GM23338 (cell line): ENCODE results near the gene CCDC150. TPM values are rescaled to one million over a fixed set of nuclear protein-coding genes. Genes with fewer than 3 reads are reported as not detected.

ENCODE experiments used
- ATAC-seq: fragments of 200-7000 bp; cut with Tn5 transposase; 3 replicates; pipeline ENCODE4 v1.9.1; 2020
- DNase-seq: peaks from one replicate; pipeline ENCODE4 v3.0.0-alpha.2; 2015; ENCODE audit warnings: low spot score
- H2AFZ ChIP-seq: fragments of 200-600 bp; sonication (generic); 2 replicates; pipeline ENCODE4 v1.8.0; 2016; ENCODE audit warnings: antibody characterized with exemption, mild to moderate bottlenecking, moderate library complexity
- H3F3A ChIP-seq: fragments of 200-600 bp; sonication (generic); replicated peaks from 2 replicates; pipeline ENCODE4 v1.8.0; 2017; ENCODE audit warnings: antibody characterized with exemption, mixed run types, low read depth
- H3K27ac ChIP-seq: fragments of 200-600 bp; sonication (generic); 2 replicates; pipeline ENCODE4 v1.6.1; 2016; ENCODE audit warnings: low read depth
- H3K27me3 ChIP-seq: fragments of 200-600 bp; sonication (generic); 2 replicates; pipeline ENCODE4 v1.8.0; 2016; ENCODE audit warnings: mild to moderate bottlenecking, mixed run types, moderate library complexity; ENCODE audit not compliant: insufficient read depth
- H3K36me3 ChIP-seq: fragments of 200-600 bp; sonication (generic); 2 replicates; pipeline ENCODE4 v1.8.0; 2016; ENCODE audit warnings: mild to moderate bottlenecking; ENCODE audit not compliant: insufficient read depth
- H3K4me1 ChIP-seq: fragments of 200-600 bp; sonication (generic); 2 replicates; pipeline ENCODE4 v1.8.0; 2016; ENCODE audit warnings: mild to moderate bottlenecking, moderate library complexity; ENCODE audit not compliant: insufficient read depth
- H3K4me2 ChIP-seq: fragments of 200-600 bp; sonication (generic); 2 replicates; pipeline ENCODE4 v1.7.1; 2017; ENCODE audit warnings: mixed run types
- H3K4me3 ChIP-seq: fragments of 200-600 bp; sonication (generic); 2 replicates; pipeline ENCODE4 v1.6.1; 2016; ENCODE audit warnings: mixed run types
- H3K79me2 ChIP-seq: fragments of 200-600 bp; sonication (generic); replicated peaks from 2 replicates; pipeline ENCODE4 v1.8.0; 2017; ENCODE audit warnings: mild to moderate bottlenecking; ENCODE audit not compliant: insufficient read depth
- H3K9me2 ChIP-seq: fragments of 200-600 bp; sonication (generic); 2 replicates; pipeline ENCODE4 v1.8.0; 2017; ENCODE audit not compliant: insufficient read depth
- H4K20me1 ChIP-seq: fragments of 200-600 bp; sonication (generic); replicated peaks from 2 replicates; pipeline ENCODE4 v1.8.0; 2017; ENCODE audit warnings: mild to moderate bottlenecking; ENCODE audit not compliant: insufficient read depth
- H3K27ac Mint-ChIP-seq: 2 replicates; pipeline ENCODE4 v1.8.0; 2020; ENCODE audit warnings: inconsistent platforms, mild to moderate bottlenecking, moderate library complexity, mixed read lengths
- H3K27me3 Mint-ChIP-seq: 3 replicates; pipeline ENCODE4 v1.8.0; 2022; ENCODE audit warnings: low read depth, mild to moderate bottlenecking, moderate library complexity, mixed read lengths, inconsistent platforms; ENCODE audit not compliant: insufficient read depth, poor library complexity
- H3K36me3 Mint-ChIP-seq: 3 replicates; pipeline ENCODE4 v1.8.0; 2021; ENCODE audit warnings: low read depth, mild to moderate bottlenecking, inconsistent platforms, moderate library complexity, mixed read lengths
- H3K4me1 Mint-ChIP-seq: 3 replicates; pipeline ENCODE4 v1.8.0; 2020; ENCODE audit warnings: mild to moderate bottlenecking, inconsistent platforms, mixed read lengths
- H3K4me3 Mint-ChIP-seq: 3 replicates; pipeline ENCODE4 v1.8.0; 2021; ENCODE audit warnings: moderate library complexity, mild to moderate bottlenecking, inconsistent platforms, mixed read lengths
- H3K9me3 Mint-ChIP-seq: 3 replicates; pipeline ENCODE4 v1.8.0; 2020; ENCODE audit warnings: moderate library complexity, mild to moderate bottlenecking, inconsistent platforms, mixed read lengths
- EZH2 ChIP-seq: fragments of 200-600 bp; sonication (generic); IDR thresholded peaks from one replicate; pipeline ENCODE4 v1.8.0; 2017; ENCODE audit warnings: antibody characterized with exemption, mild to moderate bottlenecking, low read depth; ENCODE audit not compliant: unreplicated experiment
- EZH2phosphoT487 ChIP-seq: fragments of 200-600 bp; sonication (generic); IDR thresholded peaks from one replicate; pipeline ENCODE4 v1.8.1; 2018; ENCODE audit warnings: antibody characterized with exemption; ENCODE audit not compliant: unreplicated experiment
- JUNB ChIP-seq: IDR thresholded peaks from one replicate; pipeline ENCODE4 v1.6.1; 2016; ENCODE audit warnings: antibody characterized with exemption; ENCODE audit not compliant: unreplicated experiment
- NANOG ChIP-seq: IDR thresholded peaks from 2 replicates; pipeline ENCODE4 v1.6.1; 2016; ENCODE audit warnings: antibody characterized with exemption, borderline replicate concordance
- POLR2AphosphoS5 ChIP-seq: IDR thresholded peaks from 2 replicates; pipeline ENCODE4 v1.6.1; 2016; ENCODE audit warnings: antibody characterized with exemption, low read depth
- STAT1 ChIP-seq: IDR thresholded peaks from one replicate; pipeline ENCODE4 v1.6.1; 2016; ENCODE audit warnings: antibody characterized with exemption; ENCODE audit not compliant: unreplicated experiment
- ZNF114 ChIP-seq: fragments of 250-450 bp; sonication (Bioruptor Pico); IDR thresholded peaks from 2 replicates; pipeline ENCODE4 v1.5.0; 2020; ENCODE audit warnings: mild to moderate bottlenecking, moderate library complexity
- ZNF331 ChIP-seq: fragments of 250-450 bp; sonication (Bioruptor Pico); IDR thresholded peaks from 2 replicates; pipeline ENCODE4 v1.5.0; 2020; ENCODE audit warnings: low read depth, mild to moderate bottlenecking, moderate library complexity
- ZNF462 ChIP-seq: fragments of 250-450 bp; sonication (Bioruptor Pico); IDR thresholded peaks from 2 replicates; pipeline ENCODE4 v1.5.0; 2020; ENCODE audit warnings: mild to moderate bottlenecking, moderate library complexity
- polyA plus RNA-seq: library from polyadenylated mRNA; unstranded; fragments of >200 nt; fragmentation: Nextera tagmentation; extraction: Ambion mirVana; gene quantifications from 2 replicates; pipeline ENCODE4 v1.2.1, GENCODE V29; 2016
- total RNA-seq: library from RNA; depleted of rRNA; stranded (reverse); fragments of >200 nt; shearing (Covaris generic); gene quantifications from 2 replicates; pipeline ENCODE4 v1.2.3, GENCODE V29; 2014
- TF ChIP-seq, protein P1 (sequence below): IDR thresholded peaks from one replicate; pipeline ENCODE4 v1.6.1; 2018; ENCODE audit warnings: antibody characterized with exemption; ENCODE audit not compliant: unreplicated experiment

The CCDC150 gene
- total and polyA plus RNA-seq, 2 experiments from 2014 or later = 56.3 to 68.3 TPM

DNA sequence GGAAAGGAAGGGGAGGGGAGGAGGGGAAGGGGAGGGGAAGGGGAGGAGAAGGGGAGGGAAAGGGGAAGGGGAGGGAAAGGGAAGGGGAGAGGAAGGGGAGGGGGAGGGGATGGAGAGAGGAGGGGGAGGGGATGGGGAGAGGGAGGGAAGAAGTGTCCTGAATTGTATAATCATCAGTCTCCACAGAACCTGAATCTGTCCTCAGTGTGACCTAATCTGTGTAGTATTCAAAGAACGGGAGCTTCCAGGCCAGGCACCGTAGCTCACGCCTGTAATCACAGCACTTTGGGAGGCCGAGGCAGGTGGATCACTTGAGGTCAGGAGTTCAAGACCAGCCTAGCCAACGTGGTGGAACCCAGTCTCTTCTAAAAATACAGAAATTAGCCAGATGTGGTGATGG is 41.1 kb upstream of the CCDC150 start:
- H3K4me2 ChIP-seq = no peak overlapping the region
- Mint-ChIP-seq H3K27me3 (peaks cover 15% of the 10 kb centered on the region), H3K36me3 (no peaks in the 10 kb centered on the region)

DNA sequence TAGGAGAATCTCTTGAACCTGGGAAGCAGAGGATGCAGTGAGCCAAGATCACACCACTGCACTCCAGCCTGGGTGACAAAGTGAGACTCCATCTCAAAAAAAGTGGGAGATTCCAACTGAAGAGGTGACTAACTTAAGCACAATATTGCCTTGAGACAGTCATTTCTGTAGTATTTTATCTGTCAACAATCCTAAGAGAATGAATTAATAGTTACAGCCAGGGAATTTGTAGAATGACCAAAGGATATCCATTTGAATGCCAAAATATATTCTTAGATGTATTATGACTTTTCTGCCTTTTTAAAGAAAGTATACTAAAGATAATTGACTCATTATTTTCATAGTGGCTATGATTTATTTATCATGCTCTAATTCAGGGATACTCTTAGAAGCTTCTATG is 40.7 kb upstream of the CCDC150 start:
- no peak overlapping the region for H3K27ac Mint-ChIP-seq
- H3K36me3 ChIP-seq = no peaks in the 10 kb centered on the region
- peaks cover 21% of the 10 kb centered on the region for H3K27me3 ChIP-seq
- no peak overlapping the region for H2AFZ ChIP-seq
- H3K36me3 Mint-ChIP-seq = no peaks in the 10 kb centered on the region
- ATAC-seq = no peak
- H3K4me2 ChIP-seq = no peak overlapping the region
- H3K4me1 Mint-ChIP-seq = peaks cover 6% of the 10 kb centered on the region; the same call in 2 of the 3 replicates
- H3K4me3 Mint-ChIP-seq = no peak overlapping the region
- H3K27ac ChIP-seq = no peak overlapping the region
- H3K4me1 ChIP-seq = peaks cover 10% of the 10 kb centered on the region
- H4K20me1 ChIP-seq = no peaks in the 10 kb centered on the region; the same call in 1 of the 2 replicates
- H3K27me3 Mint-ChIP-seq = peaks cover 11% of the 10 kb centered on the region
- H3K9me2 ChIP-seq = 0 out of 2 replicates have a peak, but pooled peaks cover 3% of the 10 kb centered on the region
- H3K79me2 ChIP-seq = no peaks in the 10 kb centered on the region
- no peaks in the 10 kb centered on the region for H3K9me3 Mint-ChIP-seq
- no peaks in the 10 kb centered on the region for H3F3A ChIP-seq
- no peak for DNase-seq
- H3K4me3 ChIP-seq = no peak overlapping the region
- TF ChIP-seq EZH2phosphoT487 = no peak
- TF ChIP-seq ZNF331 = no peak
- no peak for TF ChIP-seq EZH2
- no peak for TF ChIP-seq ZNF114 (CRISPR knock-in tag)
- TF ChIP-seq NANOG = no peak
- no peak for TF ChIP-seq JUNB
- no peak for TF ChIP-seq POLR2AphosphoS5
- no peak for TF ChIP-seq STAT1
- TF ChIP-seq ZNF462 (CRISPR knock-in tag) = no peak

More for the DNA sequence above, 41.1 kb upstream of the CCDC150 start:
- no peak overlapping the region for H2AFZ ChIP-seq
- no peaks in the 10 kb centered on the region for H3F3A ChIP-seq
- H3K4me1 Mint-ChIP-seq = peaks cover 9% of the 10 kb centered on the region; the same call in 2 of the 3 replicates
- H3K27ac Mint-ChIP-seq = no peak overlapping the region
- ATAC-seq (no peak), DNase-seq (peak; percentile 8)
- no peak overlapping the region for H3K4me3 ChIP-seq
- H3K9me3 Mint-ChIP-seq = no peaks in the 10 kb centered on the region; the same call in 2 of the 3 replicates
- TF ChIP-seq STAT1 (no peak), EZH2phosphoT487 (no peak), NANOG (no peak), JUNB (no peak)
- TF ChIP-seq, protein P1, sequence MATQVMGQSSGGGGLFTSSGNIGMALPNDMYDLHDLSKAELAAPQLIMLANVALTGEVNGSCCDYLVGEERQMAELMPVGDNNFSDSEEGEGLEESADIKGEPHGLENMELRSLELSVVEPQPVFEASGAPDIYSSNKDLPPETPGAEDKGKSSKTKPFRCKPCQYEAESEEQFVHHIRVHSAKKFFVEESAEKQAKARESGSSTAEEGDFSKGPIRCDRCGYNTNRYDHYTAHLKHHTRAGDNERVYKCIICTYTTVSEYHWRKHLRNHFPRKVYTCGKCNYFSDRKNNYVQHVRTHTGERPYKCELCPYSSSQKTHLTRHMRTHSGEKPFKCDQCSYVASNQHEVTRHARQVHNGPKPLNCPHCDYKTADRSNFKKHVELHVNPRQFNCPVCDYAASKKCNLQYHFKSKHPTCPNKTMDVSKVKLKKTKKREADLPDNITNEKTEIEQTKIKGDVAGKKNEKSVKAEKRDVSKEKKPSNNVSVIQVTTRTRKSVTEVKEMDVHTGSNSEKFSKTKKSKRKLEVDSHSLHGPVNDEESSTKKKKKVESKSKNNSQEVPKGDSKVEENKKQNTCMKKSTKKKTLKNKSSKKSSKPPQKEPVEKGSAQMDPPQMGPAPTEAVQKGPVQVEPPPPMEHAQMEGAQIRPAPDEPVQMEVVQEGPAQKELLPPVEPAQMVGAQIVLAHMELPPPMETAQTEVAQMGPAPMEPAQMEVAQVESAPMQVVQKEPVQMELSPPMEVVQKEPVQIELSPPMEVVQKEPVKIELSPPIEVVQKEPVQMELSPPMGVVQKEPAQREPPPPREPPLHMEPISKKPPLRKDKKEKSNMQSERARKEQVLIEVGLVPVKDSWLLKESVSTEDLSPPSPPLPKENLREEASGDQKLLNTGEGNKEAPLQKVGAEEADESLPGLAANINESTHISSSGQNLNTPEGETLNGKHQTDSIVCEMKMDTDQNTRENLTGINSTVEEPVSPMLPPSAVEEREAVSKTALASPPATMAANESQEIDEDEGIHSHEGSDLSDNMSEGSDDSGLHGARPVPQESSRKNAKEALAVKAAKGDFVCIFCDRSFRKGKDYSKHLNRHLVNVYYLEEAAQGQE = no peak
- no peaks in the 10 kb centered on the region for H3K36me3 ChIP-seq
- H4K20me1 ChIP-seq = no peaks in the 10 kb centered on the region; the same call in 1 of the 2 replicates
- H3K4me3 Mint-ChIP-seq = no peak overlapping the region
- H3K27me3 ChIP-seq = peaks cover 25% of the 10 kb centered on the region
- H3K4me1 ChIP-seq = peaks cover 10% of the 10 kb centered on the region
- no peak overlapping the region for H3K27ac ChIP-seq
- H3K9me2 ChIP-seq = 0 out of 2 replicates have a peak, but pooled peaks cover 3% of the 10 kb centered on the region
- no peaks in the 10 kb centered on the region for H3K79me2 ChIP-seq
